Body of pancreas (tissue), 4 donors: Measurements from ENCODE around the gene MRM2.

ENCODE experiments used
- CTCF ChIP-seq, 7 experiments: fragments of 450-650 bp in 4 of 7; fragments of 200-600 bp in 3 of 7; sonication (generic) in 3 of 7; IDR thresholded peaks; one replicate each; pipeline ENCODE4 v1.5.1; 2016 to 2019; ENCODE audit warnings: antibody characterized with exemption in 7 of 7
- POLR2A ChIP-seq, 3 donors: fragments of 450-650 bp; IDR thresholded peaks; one replicate each; pipeline ENCODE4 v1.6.1; 2016; ENCODE audit warnings: antibody characterized with exemption in 3 of 3, mild to moderate bottlenecking in 2 of 3

- TF ChIP-seq CTCF (IDR thresholded peaks at IDR 0.05) (no peak), POLR2A (IDR thresholded peaks at IDR 0.05) (no peak)
Observed at GRCh38 chr7:2203766-2204300, 38.2 kb downstream of the MRM2 start.
